Smooth muscle cell (in vitro differentiated cells): ENCODE measurements around the gene GSAP. TPM values are rescaled to one million over a fixed set of nuclear protein-coding genes. Genes with fewer than 3 reads are reported as not detected.

Experiments used
- DNase-seq: peaks from one replicate; lab custom pipeline; 2025; ENCODE audit not compliant: unreplicated experiment; lab: John Stamatoyannopoulos, UW
- H2AFZ ChIP-seq: fragments of 200-600 bp; sonication (generic); 2 replicates; pipeline ENCODE4 v1.6.0; 2016; ENCODE audit warnings: antibody characterized with exemption, low read depth, mild to moderate bottlenecking
- H3F3A ChIP-seq: fragments of 200-600 bp; sonication (generic); 2 replicates; pipeline ENCODE4 v1.6.0; 2017; ENCODE audit warnings: antibody characterized with exemption, low read depth
- H3K27ac ChIP-seq: fragments of 200-600 bp; sonication (generic); 2 replicates; pipeline ENCODE4 v1.5.1; 2016; ENCODE audit warnings: low read depth, mild to moderate bottlenecking
- H3K27me3 ChIP-seq: fragments of 200-600 bp; sonication (generic); 2 replicates; pipeline ENCODE4 v1.6.1; 2016; ENCODE audit warnings: low read depth, mild to moderate bottlenecking
- H3K36me3 ChIP-seq: fragments of 200-600 bp; sonication (generic); 2 replicates; pipeline ENCODE4 v1.5.1; 2016; ENCODE audit warnings: low read depth
- H3K4me1 ChIP-seq: fragments of 200-600 bp; sonication (generic); 2 replicates; pipeline ENCODE4 v1.5.1; 2016; ENCODE audit warnings: low read depth
- H3K4me2 ChIP-seq: fragments of 200-600 bp; sonication (generic); 2 replicates; pipeline ENCODE4 v1.6.0; 2016; ENCODE audit warnings: mild to moderate bottlenecking
- H3K4me3 ChIP-seq: fragments of 200-600 bp; sonication (generic); 2 replicates; pipeline ENCODE4 v1.5.1; 2016; ENCODE audit warnings: mild to moderate bottlenecking
- H3K79me2 ChIP-seq: fragments of 200-600 bp; sonication (generic); 2 replicates; pipeline ENCODE4 v1.6.0; 2016; ENCODE audit warnings: low read depth, mild to moderate bottlenecking
- H3K9ac ChIP-seq: fragments of 200-600 bp; sonication (generic); 2 replicates; pipeline ENCODE4 v1.6.0; 2016; ENCODE audit warnings: low read depth
- H3K9me3 ChIP-seq: fragments of 200-600 bp; sonication (generic); replicated peaks from 2 replicates; pipeline ENCODE4 v1.5.1; 2016; ENCODE audit warnings: low read depth
- H4K20me1 ChIP-seq: fragments of 200-600 bp; sonication (generic); 2 replicates; pipeline ENCODE4 v1.6.0; 2016; ENCODE audit warnings: low read depth
- WGBS: methylation state at CpG from one replicate; pipeline ENCODE4 v1.1.7; 2016; ENCODE audit warnings: low lambda C conversion rate; 5-methylcytosine and 5-hydroxymethylcytosine counted together
- polyA plus RNA-seq: library from polyadenylated mRNA; unstranded; fragments of >200 nt; fragmentation: Nextera tagmentation; extraction: Ambion mirVana; gene quantifications from 2 replicates; pipeline ENCODE4 v1.2.1, GENCODE V29; 2016
- total RNA-seq: library from RNA; depleted of rRNA; stranded (reverse); fragments of >200 nt; gene quantifications from 2 replicates; pipeline ENCODE4 v1.2.3, GENCODE V29; 2014
- TF ChIP-seq, protein P1 (sequence below): fragments of 200-600 bp; sonication (generic); IDR thresholded peaks from 2 replicates; pipeline ENCODE4 v1.5.1; 2017; ENCODE audit warnings: borderline replicate concordance, mild to moderate bottlenecking, antibody characterized with exemption; ENCODE audit not compliant: insufficient read depth, poor library complexity, severe bottlenecking

Gene GSAP
- total and polyA plus RNA-seq, 2 experiments from 2014 or later = 0.45 to 0.94 TPM

DNA sequence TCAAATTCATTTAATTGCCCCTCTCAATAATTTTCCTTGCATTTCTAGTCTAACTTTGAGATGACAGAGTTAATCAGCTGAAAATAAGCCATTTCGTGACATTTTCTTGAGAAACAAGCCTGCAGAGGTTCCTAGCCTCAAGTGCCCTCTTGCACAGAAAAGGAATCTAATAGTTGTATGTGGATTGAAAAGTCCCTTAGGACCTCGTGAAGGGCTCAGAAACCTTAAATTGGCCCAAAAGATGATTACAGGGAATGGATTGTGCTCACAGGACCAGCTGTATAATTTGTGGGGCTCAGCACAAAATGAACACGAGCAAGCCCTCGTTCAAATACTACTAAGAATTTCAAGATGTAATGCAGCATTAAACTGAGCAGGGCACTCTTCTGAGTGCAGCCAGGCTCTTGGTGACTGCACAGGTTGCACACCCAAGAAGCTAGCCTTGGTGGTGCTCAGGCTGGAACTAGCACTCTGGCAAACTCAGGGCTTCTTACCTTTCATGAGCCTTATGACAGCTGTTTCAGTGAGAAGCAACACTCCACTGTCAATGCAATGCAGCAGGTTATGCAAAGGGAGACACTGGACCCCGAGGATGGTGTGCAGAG lies 102.2 kb downstream of the GSAP start:
- Histone ChIP-seq H3K4me2 (no peak overlapping the region), H3K4me1 (no peaks in the 10 kb centered on the region), H3K36me3 (no peaks in the 10 kb centered on the region), H3K4me3 (no peak overlapping the region), H4K20me1 (no peaks in the 10 kb centered on the region), H3K27ac (no peak overlapping the region), H3K79me2 (no peaks in the 10 kb centered on the region), H3K9ac (no peak overlapping the region), H2AFZ (no peak overlapping the region), H3K9me3 (no peaks in the 10 kb centered on the region), H3F3A (no peaks in the 10 kb centered on the region), H3K27me3 (no peaks in the 10 kb centered on the region)
- 80% methylated on average over 5 of the region's 5 CpGs for WGBS
- no peak for DNase-seq
- TF ChIP-seq, protein P1, sequence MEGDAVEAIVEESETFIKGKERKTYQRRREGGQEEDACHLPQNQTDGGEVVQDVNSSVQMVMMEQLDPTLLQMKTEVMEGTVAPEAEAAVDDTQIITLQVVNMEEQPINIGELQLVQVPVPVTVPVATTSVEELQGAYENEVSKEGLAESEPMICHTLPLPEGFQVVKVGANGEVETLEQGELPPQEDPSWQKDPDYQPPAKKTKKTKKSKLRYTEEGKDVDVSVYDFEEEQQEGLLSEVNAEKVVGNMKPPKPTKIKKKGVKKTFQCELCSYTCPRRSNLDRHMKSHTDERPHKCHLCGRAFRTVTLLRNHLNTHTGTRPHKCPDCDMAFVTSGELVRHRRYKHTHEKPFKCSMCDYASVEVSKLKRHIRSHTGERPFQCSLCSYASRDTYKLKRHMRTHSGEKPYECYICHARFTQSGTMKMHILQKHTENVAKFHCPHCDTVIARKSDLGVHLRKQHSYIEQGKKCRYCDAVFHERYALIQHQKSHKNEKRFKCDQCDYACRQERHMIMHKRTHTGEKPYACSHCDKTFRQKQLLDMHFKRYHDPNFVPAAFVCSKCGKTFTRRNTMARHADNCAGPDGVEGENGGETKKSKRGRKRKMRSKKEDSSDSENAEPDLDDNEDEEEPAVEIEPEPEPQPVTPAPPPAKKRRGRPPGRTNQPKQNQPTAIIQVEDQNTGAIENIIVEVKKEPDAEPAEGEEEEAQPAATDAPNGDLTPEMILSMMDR = no peak

DNA sequence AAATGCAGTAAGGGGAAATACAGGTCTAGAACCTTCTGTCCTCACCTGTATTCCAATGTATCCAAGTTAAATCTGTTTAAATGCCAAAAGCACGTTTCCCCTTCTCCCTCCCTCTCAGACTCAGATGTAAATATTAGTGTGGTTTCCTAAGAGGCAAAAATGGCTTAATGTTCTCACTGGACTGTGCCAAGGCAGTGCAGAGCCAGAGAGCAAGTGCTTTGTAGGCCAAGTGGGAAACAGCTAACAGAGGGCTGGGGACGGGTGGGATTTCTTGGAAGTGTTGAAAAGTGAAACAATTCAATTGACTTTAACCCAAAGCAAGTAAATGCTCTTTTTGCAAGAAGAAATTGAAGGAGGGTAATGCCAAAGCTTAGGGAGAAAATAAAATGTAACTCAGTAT lies 103.1 kb downstream of the GSAP start:
- no peak overlapping the region for H3K4me3 ChIP-seq
- no peak for DNase-seq
- H3K36me3 ChIP-seq = no peaks in the 10 kb centered on the region
- no peak overlapping the region for H3K4me2 ChIP-seq
- no peaks in the 10 kb centered on the region for H4K20me1 ChIP-seq
- H3F3A ChIP-seq = no peaks in the 10 kb centered on the region
- H3K27ac ChIP-seq = no peak overlapping the region
- no peak overlapping the region for H2AFZ ChIP-seq
- H3K4me1 ChIP-seq = no peaks in the 10 kb centered on the region
- 84% methylated on average over 2 of the region's 2 CpGs for WGBS
- no peaks in the 10 kb centered on the region for H3K9me3 ChIP-seq
- no peak overlapping the region for H3K9ac ChIP-seq
- no peaks in the 10 kb centered on the region for H3K27me3 ChIP-seq
- TF ChIP-seq, protein P1 = no peak
- H3K79me2 ChIP-seq = no peaks in the 10 kb centered on the region

DNA sequence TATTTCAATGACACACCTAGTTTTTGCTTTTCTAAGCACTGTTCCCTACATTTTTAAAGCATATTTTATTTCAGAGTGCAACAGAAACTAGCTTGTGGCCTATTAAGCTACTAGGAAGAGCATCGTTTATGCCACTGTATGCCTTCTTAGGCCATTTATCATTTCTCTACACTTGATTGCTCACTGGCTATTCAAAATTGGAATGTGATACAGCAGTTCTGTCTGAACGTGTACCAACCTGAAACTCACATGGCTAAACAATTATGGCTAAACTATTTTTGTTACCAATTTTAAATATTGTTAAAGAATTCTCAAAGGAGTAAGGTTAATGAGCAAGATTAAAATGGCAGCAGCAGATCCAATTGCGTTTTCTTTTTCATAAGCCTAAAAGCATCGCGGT lies 105.2 kb downstream of the GSAP start:
- Histone ChIP-seq H3K9me3 (no peaks in the 10 kb centered on the region), H3F3A (no peaks in the 10 kb centered on the region), H3K4me3 (no peak overlapping the region), H3K4me1 (no peaks in the 10 kb centered on the region), H3K9ac (no peak overlapping the region), H3K36me3 (no peaks in the 10 kb centered on the region), H4K20me1 (no peaks in the 10 kb centered on the region), H3K27me3 (no peaks in the 10 kb centered on the region), H3K27ac (no peak overlapping the region), H3K79me2 (no peaks in the 10 kb centered on the region), H2AFZ (no peak overlapping the region), H3K4me2 (no peak overlapping the region)
- DNase-seq = no peak
- WGBS = 88% methylated on average over 5 of the region's 5 CpGs
- TF ChIP-seq, protein P1 = no peak

DNA sequence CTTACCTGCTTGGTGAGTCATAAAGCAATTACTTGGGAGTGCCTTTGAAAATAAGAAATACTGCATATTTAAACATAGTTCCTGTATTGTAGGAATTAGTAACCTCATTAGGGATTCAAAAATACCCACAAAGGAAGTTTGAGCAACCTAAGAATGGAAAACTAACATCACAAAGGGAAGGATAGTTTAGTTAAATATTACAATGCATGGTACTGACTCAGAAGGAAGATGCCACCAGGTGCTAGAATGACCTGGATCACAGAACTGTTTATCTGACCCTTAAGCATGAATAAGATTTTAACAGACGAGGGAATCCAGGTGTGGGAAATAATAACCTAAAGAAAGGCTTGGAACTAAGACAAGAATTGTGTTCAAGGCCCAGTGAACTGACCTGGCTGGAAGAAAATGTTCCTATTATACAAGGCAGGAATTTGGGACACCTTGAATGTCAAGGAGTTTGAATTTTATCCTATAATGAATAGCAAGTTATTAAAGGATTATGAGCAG lies 106.4 kb downstream of the GSAP start:
- H3K27ac ChIP-seq = no peak overlapping the region
- H4K20me1 ChIP-seq = no peaks in the 10 kb centered on the region
- no peaks in the 10 kb centered on the region for H3K27me3 ChIP-seq
- TF ChIP-seq, protein P1 = no peak
- H3K9me3 ChIP-seq = no peaks in the 10 kb centered on the region
- DNase-seq = no peak
- H3K4me3 ChIP-seq = no peak overlapping the region
- H3K36me3 ChIP-seq = no peaks in the 10 kb centered on the region
- no peaks in the 10 kb centered on the region for H3K4me1 ChIP-seq
- no peak overlapping the region for H3K4me2 ChIP-seq
- no peak overlapping the region for H2AFZ ChIP-seq
- no peaks in the 10 kb centered on the region for H3K79me2 ChIP-seq
- no peak overlapping the region for H3K9ac ChIP-seq
- H3F3A ChIP-seq = no peaks in the 10 kb centered on the region
- 62% methylated on average over 1 of the region's 1 CpG for WGBS
